Mucosa of rectum (tissue), 2 donors: ENCODE results near the gene KCNB1.
A peak's percentile ranks its signal among the peaks of the same experiment; 100 is the strongest.

Experiments
- H3K27ac ChIP-seq, 2 donors: one replicate each; pipeline ENCODE4 v1.7.0; 2013; ENCODE audit warnings: inconsistent platforms in 2 of 2, low read depth in 2 of 2, low read length in 2 of 2
- H3K27me3 ChIP-seq, 2 donors: one replicate each; pipeline ENCODE4 v1.7.0; 2013; ENCODE audit warnings: low read length in 2 of 2; ENCODE audit not compliant: control insufficient read depth in 2 of 2, insufficient read depth in 2 of 2
- H3K36me3 ChIP-seq, 2 donors: one replicate each; pipeline ENCODE4 v1.7.0; 2013; ENCODE audit warnings: low read length in 2 of 2; ENCODE audit not compliant: control insufficient read depth in 2 of 2, insufficient read depth in 2 of 2
- H3K4me1 ChIP-seq, 2 donors: one replicate each; pipeline ENCODE4 v1.7.0; 2013; ENCODE audit warnings: low read length in 2 of 2, mild to moderate bottlenecking in 1 of 2; ENCODE audit not compliant: control insufficient read depth in 2 of 2, insufficient read depth in 2 of 2
- H3K4me3 ChIP-seq, 2 donors: one replicate each; pipeline ENCODE4 v1.7.0; 2013; ENCODE audit warnings: low read length in 2 of 2
- H3K9ac ChIP-seq, 2 donors: one replicate each; pipeline ENCODE4 v1.7.0; 2013; ENCODE audit warnings: low read length in 2 of 2, low read depth in 1 of 2, mild to moderate bottlenecking in 1 of 2
- H3K9me3 ChIP-seq, 2 donors: one replicate each; pipeline ENCODE4 v1.7.0; 2013; ENCODE audit warnings: low read length in 2 of 2; ENCODE audit not compliant: control insufficient read depth in 2 of 2
- donor health status: healthy.
- donor health status: Normal muscosa, but diverticular disease.

The KCNB1 gene

DNA sequence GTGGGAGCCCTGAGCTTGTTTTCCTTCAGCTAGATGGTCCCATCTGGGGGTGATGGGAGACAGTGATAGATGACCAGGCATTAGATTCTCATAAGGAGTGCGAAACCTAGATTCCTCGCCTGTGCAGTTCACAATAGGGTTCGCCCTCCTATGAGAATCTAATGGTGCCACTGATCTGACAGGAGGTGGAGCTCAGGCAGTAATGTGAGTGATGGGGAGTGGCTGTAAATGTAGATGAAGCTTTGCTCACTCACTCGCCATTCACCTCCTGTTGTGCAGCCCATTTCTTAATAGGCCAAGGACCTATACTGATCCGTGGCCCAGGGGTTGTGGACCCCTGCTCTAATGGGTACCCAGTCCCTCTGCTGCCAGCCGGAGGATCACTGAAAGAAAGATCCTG is 20.7 kb upstream of the KCNB1 start:
- no peak overlapping the region for H3K27ac ChIP-seq
- no peak overlapping the region for H3K9ac ChIP-seq
- no peaks in the 10 kb centered on the region for H3K36me3 ChIP-seq
- H3K4me3 ChIP-seq: no peak overlapping the region
- H3K4me1 ChIP-seq: no peaks in the 10 kb centered on the region
- H3K9me3 ChIP-seq: no peaks in the 10 kb centered on the region
- peaks cover 0 to 2% of the 10 kb centered on the region in 2 donors for H3K27me3 ChIP-seq

DNA sequence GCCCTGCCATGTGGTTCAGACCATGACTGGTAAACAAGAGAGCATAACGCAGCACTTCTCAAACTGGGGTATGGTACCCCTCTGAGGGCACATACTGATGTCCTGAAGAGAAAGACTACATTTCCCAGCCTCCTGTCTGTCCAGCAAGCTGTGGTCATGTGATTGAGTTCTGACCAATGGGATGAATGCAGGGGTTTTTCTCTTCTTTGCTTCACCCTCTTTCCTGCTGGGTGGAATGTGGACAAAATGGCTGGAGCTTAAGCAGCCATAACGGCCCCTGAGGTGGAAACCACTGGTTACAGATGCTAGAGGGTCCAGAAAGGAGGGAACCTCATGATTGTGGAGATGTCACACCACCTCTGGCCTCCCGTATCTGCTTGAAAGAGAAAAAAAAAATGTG is 19.4 kb upstream of the KCNB1 start:
- peaks cover 2 to 6% of the 10 kb centered on the region in 2 donors for H3K27me3 ChIP-seq
- no peak overlapping the region for H3K27ac ChIP-seq
- no peak overlapping the region for H3K9ac ChIP-seq
- H3K9me3 ChIP-seq: no peaks in the 10 kb centered on the region
- H3K36me3 ChIP-seq: no peaks in the 10 kb centered on the region
- H3K4me1 ChIP-seq: no peaks in the 10 kb centered on the region
- H3K4me3 ChIP-seq: no peak overlapping the region

DNA sequence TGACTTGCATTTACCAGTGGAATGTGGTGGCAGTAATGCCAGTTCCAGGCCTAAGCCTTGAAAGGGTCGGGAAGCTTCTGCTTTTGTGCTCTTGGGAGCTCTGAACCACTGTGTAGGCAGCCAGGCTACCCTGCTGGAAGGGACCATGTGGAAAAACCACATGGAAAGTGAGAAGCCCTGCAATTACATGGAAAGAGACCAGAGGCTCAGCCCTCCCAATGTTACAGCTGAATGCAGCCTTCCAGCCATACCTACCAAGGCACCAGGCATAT is 14.9 kb upstream of the KCNB1 start:
- Histone ChIP-seq H3K9me3 (no peaks in the 10 kb centered on the region), H3K4me1 (no peaks in the 10 kb centered on the region), H3K36me3 (no peaks in the 10 kb centered on the region), H3K27ac (no peak overlapping the region), H3K4me3 (no peak overlapping the region), H3K27me3 (peaks cover 2 to 6% of the 10 kb centered on the region in 2 donors), H3K9ac (no peak overlapping the region)

DNA sequence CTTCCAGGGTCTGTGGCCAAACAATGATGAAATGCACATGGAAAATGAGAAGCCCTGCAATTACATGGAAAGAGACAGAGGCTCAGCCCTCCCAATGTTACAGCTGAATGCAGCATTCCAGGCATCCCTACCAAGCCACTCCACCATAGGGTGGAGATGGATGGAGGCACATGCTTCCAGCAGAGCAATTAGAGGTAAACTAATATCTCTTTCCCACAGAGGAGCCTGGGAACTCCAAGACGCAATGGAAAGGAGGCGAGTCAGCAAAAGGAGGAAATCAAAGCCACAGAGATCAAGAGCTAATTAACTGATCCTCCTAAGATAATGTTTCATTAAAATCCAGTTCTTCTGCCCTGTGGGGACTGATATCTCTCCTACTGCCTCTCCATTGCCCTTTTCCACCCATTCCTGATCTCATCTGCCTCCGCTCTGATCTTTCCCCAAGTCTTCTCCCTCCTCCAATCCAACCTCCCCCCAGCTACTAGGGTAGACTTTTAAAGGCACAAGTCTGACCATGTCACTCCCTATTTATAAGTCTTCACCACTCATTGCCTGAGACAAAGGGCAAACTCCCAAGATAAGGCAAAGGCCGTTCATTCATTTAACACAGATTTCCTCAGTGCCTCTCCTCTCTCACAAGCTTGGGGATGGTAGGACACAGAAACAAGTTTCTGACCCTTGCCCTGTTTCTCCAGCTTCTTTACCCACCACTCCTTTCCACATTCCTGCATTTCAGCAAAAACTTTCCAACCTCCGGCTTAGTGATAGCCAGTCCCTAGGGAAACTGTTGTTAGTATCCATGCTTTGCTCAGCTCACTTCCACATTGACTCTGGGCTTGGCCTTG is 14.3 kb upstream of the KCNB1 start:
- Histone ChIP-seq H3K4me3 (no peak overlapping the region), H3K27me3 (peaks cover 2 to 6% of the 10 kb centered on the region in 2 donors), H3K36me3 (no peaks in the 10 kb centered on the region), H3K27ac (no peak overlapping the region), H3K4me1 (no peaks in the 10 kb centered on the region), H3K9me3 (no peaks in the 10 kb centered on the region), H3K9ac (no peak overlapping the region)

DNA sequence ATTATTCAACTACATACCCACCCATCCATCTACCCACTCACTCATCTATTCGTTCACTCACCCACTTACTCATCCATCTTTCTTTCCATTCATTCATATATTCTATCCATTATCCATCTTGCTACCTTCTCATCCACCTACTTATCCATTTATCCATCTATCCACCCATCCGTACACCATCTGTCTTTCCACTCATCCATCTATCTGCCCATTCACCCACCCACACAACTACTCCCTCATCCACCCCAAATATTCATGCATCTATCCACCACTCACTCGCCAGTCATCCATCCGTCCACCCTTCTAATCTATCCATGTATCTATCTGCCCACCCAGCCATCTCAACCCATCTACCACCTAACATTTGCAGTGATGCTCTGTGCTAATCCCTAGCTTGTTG is 13.6 kb upstream of the KCNB1 start:
- Histone ChIP-seq H3K9ac (no peak overlapping the region), H3K27ac (no peak overlapping the region), H3K27me3 (peaks cover 2 to 6% of the 10 kb centered on the region in 2 donors), H3K4me3 (no peak overlapping the region), H3K36me3 (no peaks in the 10 kb centered on the region), H3K4me1 (no peaks in the 10 kb centered on the region), H3K9me3 (no peaks in the 10 kb centered on the region)

DNA sequence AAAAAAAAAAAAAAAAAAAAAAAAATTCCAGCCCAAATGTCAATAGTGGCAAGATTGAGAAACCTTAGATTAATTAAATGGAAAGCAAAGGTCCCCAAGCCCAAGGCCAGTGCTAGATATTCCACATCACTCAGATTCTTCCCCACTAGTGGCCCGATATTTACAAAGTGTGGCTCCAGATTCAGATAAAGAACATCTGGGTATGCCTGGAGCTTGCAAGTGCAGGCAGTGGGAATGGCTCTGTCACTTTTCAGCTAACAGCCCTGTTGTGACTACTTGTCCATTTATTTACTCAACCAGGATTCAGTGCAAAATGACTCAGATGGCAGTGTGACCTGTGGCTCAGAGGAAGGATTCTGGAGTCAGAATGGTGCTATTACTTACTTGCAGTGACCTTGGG is 8.2 kb upstream of the KCNB1 start:
- Histone ChIP-seq H3K36me3 (no peaks in the 10 kb centered on the region), H3K9me3 (no peaks in the 10 kb centered on the region), H3K27me3 (peaks cover 1 to 15% of the 10 kb centered on the region in 2 donors), H3K27ac (no peak overlapping the region), H3K4me1 (no peaks in the 10 kb centered on the region), H3K9ac (no peak overlapping the region), H3K4me3 (no peak overlapping the region)

DNA sequence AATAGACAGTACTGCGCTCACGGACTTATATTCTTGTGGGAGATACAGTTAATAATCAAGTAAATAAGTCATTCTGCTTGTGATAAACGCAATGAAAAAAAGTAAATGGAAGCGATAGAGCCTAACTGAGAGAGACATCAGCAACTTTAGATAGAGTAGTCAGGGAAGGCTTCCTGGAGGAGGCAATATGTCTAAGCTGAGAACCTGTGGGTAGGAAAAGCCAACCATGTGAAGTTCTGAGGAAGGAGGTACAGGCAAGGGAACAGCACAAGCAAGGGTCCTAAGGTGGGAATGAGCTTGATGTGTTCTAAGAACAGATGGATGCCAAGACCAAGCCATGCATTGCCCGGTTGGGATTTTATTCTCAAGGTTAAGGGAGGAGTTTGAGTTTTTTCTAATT is 7.2 kb upstream of the KCNB1 start:
- Histone ChIP-seq H3K36me3 (no peaks in the 10 kb centered on the region), H3K27ac (no peak overlapping the region), H3K27me3 (peaks cover 5 to 22% of the 10 kb centered on the region in 2 donors), H3K4me1 (no peaks in the 10 kb centered on the region), H3K9me3 (no peaks in the 10 kb centered on the region), H3K4me3 (no peak overlapping the region), H3K9ac (no peak overlapping the region)

DNA sequence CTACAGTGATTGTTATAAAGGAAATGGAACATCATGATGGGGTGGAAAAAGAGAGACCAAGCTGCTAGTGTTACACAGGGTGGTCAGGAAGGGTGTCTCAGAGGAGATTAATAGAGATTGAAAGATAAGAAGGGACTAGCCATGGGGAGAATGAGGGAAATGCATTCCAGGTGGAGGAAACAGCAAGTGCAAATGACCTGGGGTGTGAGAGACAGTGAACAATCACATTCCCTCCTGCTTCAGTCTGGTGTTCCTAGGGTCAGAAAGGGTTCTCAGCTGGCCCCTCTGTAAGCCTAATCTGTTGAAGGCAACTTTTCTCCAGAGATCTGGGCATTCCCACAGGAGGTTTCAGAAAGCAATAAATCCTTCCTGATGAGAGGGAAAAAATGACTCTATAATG is 3.6 kb upstream of the KCNB1 start:
- Histone ChIP-seq H3K4me3 (no peak overlapping the region), H3K9ac (no peak overlapping the region), H3K4me1 (peaks cover 3 to 4% of the 10 kb centered on the region in 2 donors), H3K9me3 (no peaks in the 10 kb centered on the region), H3K27ac (no peak overlapping the region), H3K36me3 (no peaks in the 10 kb centered on the region), H3K27me3 (peaks cover 7 to 32% of the 10 kb centered on the region in 2 donors)

DNA sequence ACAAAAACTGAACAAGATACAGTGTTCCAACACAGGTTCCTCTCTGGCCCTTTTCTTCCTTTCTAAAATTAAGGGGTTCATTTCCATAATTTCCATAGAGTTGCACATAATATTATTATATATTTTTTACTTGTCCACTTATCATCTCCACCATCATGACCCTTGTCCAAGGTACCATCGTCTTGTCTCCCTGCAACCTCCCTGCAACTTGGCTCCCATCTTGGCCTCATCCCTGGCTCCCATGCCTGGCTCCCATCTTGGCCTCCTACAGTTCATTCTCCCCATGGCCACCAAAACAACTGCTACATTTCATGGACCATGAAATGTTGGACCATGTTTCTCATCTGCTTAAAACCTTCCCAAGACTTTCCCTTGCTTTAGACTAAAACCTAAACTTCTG is 3.1 kb upstream of the KCNB1 start:
- peaks cover 3 to 4% of the 10 kb centered on the region in 2 donors for H3K4me1 ChIP-seq
- H3K36me3 ChIP-seq: no peaks in the 10 kb centered on the region
- H3K9ac ChIP-seq: no peak overlapping the region
- H3K27ac ChIP-seq: no peak overlapping the region
- peaks cover 7 to 32% of the 10 kb centered on the region in 2 donors for H3K27me3 ChIP-seq
- no peaks in the 10 kb centered on the region for H3K9me3 ChIP-seq
- no peak overlapping the region for H3K4me3 ChIP-seq

DNA sequence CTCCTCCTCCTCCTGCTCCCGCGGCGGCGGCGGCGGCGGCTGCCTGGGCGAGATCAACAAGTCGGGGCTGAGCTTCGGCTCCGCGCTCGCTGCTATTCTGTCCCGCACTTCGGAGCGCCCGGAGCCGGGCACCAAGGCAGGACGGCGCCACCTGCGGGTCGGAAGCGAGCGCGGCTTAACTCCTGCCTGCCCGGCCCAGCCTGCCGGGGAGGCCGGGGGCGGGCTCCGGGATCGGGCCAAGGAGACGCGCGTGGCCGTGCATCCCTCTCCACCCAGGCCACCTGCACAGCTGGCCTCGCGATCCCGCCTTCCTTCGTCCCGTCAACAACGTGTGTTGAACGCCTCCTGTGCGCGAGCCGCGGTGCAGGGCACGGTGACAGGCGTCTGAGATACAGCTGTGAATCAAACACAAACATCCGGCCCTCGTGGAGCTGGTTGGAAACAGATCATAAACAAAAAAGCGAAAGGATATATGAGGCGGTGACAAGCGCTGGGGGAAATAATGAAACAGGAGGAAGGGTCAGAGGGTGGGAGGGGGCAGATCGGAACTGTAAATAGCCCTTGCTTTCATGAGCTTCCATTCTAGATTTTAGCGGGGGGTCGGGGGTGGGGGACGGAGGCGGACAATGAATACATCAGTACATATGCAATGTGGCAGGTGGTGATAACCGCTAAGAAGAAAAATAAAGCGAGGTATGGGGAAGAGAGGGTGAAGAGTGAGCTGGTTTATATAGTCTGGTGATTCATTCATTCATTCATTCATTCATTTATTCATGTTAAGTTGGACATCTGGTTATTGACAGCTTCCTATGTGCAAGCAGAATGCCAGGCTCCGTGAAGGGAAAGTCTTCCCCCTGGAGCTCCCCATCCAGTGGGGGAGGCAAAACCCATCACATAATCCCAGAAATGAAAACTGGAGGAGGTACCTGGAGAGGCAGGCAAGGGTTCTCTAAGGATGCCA is 2.0 kb upstream of the KCNB1 start:
- Histone ChIP-seq H3K27ac (no peak overlapping the region), H3K9ac (peak overlapping the region in 1 of 2 donors; percentile 19), H3K4me1 (peaks cover 3 to 4% of the 10 kb centered on the region in 2 donors), H3K4me3 (peak overlapping the region; percentile 41 to 62), H3K9me3 (no peaks in the 10 kb centered on the region), H3K36me3 (no peaks in the 10 kb centered on the region), H3K27me3 (peaks cover 7 to 32% of the 10 kb centered on the region in 2 donors)
